Measurements from ENCODE around the gene RASA3. TPM values are rescaled to one million over a fixed set of nuclear protein-coding genes. Genes with fewer than 3 reads are reported as not detected.

RASA3 gene
- total and polyA plus RNA-seq, 2 of the 8 experiments (the other 6 are each of a cell fraction or from before 2014, with no cell fraction given) = 7.5 to 21.9 TPM

GRCh38 chr13:114164681-114165429, 32.4 kb upstream of the RASA3 start (continued):
- no peak for TF ChIP-seq CHD7 (IDR thresholded peaks at IDR 0.05; ENCODE audit: insufficient replicate concordance, low read length)
- no peak for TF ChIP-seq ZNF274 (IDR thresholded peaks at IDR 0.05; ENCODE audit: borderline replicate concordance, extremely low read depth, low read length)
- no peak for TF ChIP-seq KDM4A (IDR thresholded peaks at IDR 0.05; ENCODE audit: low read depth, low read length, severe bottlenecking)
- no peak for TF ChIP-seq TEAD4 (IDR thresholded peaks at IDR 0.05; ENCODE audit: low read depth, low read length)
- no peak for TF ChIP-seq KDM1A (IDR thresholded peaks at IDR 0.05; ENCODE audit: borderline replicate concordance, low read length)
- no peak for TF ChIP-seq BCL11A (IDR thresholded peaks at IDR 0.05; ENCODE audit: low read depth in 2 of 2, low read length in 2 of 2)
- TF ChIP-seq CREB1 (IDR thresholded peaks at IDR 0.05) = no peak
- no peak for TF ChIP-seq ATF3 (IDR thresholded peaks at IDR 0.05; ENCODE audit: insufficient read depth, low read depth, low read length)
- no peak for TF ChIP-seq SP4 (IDR thresholded peaks at IDR 0.05; ENCODE audit: low read length)
- TF ChIP-seq GABPA (IDR thresholded peaks at IDR 0.05; ENCODE audit: borderline replicate concordance, insufficient read depth, low read length) = no peak
